ENCODE results near the gene FBXL5.

GRCh38 chr4:15585331-15585730, 69.8 kb downstream of the FBXL5 start:
- TF ChIP-seq CTCF (conservative IDR thresholded peaks at IDR 0.05; ENCODE audit: low read length): no peak
- TF ChIP-seq EZH2phosphoT487 (IDR thresholded peaks at IDR 0.05; ENCODE audit: borderline replicate concordance): no peak
